GM23248 (cell line): ENCODE data around the gene BBS10.

Experiments
- EZH2 ChIP-seq: fragments of 200-600 bp; sonication (generic); IDR thresholded peaks from 2 replicates; pipeline ENCODE4 v1.6.1; 2018; ENCODE audit warnings: antibody characterized with exemption, mild to moderate bottlenecking; ENCODE audit not compliant: insufficient read depth, poor library complexity, severe bottlenecking
- EZH2phosphoT487 ChIP-seq: fragments of 200-600 bp; sonication (generic); IDR thresholded peaks from 2 replicates; pipeline ENCODE4 v1.6.1; 2018; ENCODE audit warnings: antibody characterized with exemption, moderate library complexity, mild to moderate bottlenecking, low read depth; ENCODE audit not compliant: insufficient read depth

DNA sequence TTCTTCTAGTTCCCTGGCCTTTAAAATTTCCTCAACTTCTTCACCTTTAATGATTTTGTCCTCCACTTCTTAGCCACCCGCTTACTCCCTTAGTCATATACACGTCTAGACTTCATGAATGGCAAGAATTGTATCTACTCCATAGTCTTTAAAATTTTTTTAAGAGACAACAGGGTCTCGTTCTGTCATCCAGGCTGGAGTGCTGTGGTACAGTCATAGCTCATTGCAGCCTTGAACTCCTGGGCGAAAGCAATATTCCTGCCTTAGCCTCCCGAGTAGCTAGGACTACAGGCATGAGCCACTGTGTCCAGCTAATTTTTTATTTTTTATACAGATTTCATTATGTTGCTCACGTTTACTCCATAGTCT, 47.9 kb downstream of the BBS10 start:
- TF ChIP-seq EZH2phosphoT487 (no peak), EZH2 (no peak)
